K562 (cell line): ENCODE measurements around the gene GRHPR. TPM values are rescaled to one million over a fixed set of nuclear protein-coding genes. Genes with fewer than 3 reads are reported as not detected.

Experiments
- CEBPB ChIP-seq: fragments of 450-650 bp; IDR thresholded peaks from 2 replicates; pipeline ENCODE4 v1.6.1; 2016; ENCODE audit warnings: missing genetic modification characterization, missing compliant biosample characterization
- CHD2 ChIP-seq: IDR thresholded peaks from 2 replicates; pipeline ENCODE4 v1.6.1; 2011; ENCODE audit warnings: low read depth, low read length
- CXXC5 ChIP-seq: fragments of 250-450 bp; sonication (Bioruptor Pico); IDR thresholded peaks from 2 replicates; pipeline ENCODE4 v1.8.0; 2022; ENCODE audit warnings: inconsistent platforms, mild to moderate bottlenecking, moderate library complexity
- FOXA3 ChIP-seq, 2 experiments: fragments of 450-650 bp in 1 of 2; sonication (generic) in 1 of 2; formaldehyde crosslinking; IDR thresholded peaks in 1 of 2; conservative IDR thresholded peaks in 1 of 2; 2 replicates each; pipeline versions ENCODE4 v1.4.0 to v1.8.0; 2020 to 2022; ENCODE audit warnings: mild to moderate bottlenecking in 2 of 2, missing genetic modification reagents in 1 of 2
- GTF2E2 ChIP-seq: fragments of 200-800 bp; sonication (Bioruptor generic); IDR thresholded peaks from 2 replicates; pipeline ENCODE4 v1.6.1; 2016; ENCODE audit warnings: missing genetic modification characterization, missing compliant biosample characterization
- IFI16 ChIP-seq: fragments of 250-450 bp; sonication (Bioruptor Pico); IDR thresholded peaks from 2 replicates; pipeline ENCODE4 v2.1.2; 2022; ENCODE audit warnings: mild to moderate bottlenecking, inconsistent platforms
- ILF3 ChIP-seq: fragments of 450-650 bp; IDR thresholded peaks from 2 replicates; pipeline ENCODE4 v1.6.1; 2018; ENCODE audit warnings: antibody characterized with exemption, mild to moderate bottlenecking, moderate library complexity, borderline replicate concordance
- KAT2B ChIP-seq: IDR thresholded peaks from one replicate; pipeline ENCODE4 v1.6.1; 2012; ENCODE audit warnings: low read depth, mild to moderate bottlenecking, control low read depth, inconsistent platforms, low read length, moderate library complexity
- MAFF ChIP-seq: IDR thresholded peaks from 2 replicates; pipeline ENCODE4 v1.6.1; 2012; ENCODE audit warnings: low read length, improper control_type of control experiment
- MAFK ChIP-seq: IDR thresholded peaks from 2 replicates; pipeline ENCODE4 v1.6.1; 2011; ENCODE audit warnings: low read length, improper control_type of control experiment
- MTF1 ChIP-seq: fragments of 250-450 bp; sonication (Bioruptor Pico); IDR thresholded peaks from 2 replicates; pipeline ENCODE4 v1.9.0; 2021; ENCODE audit warnings: moderate library complexity, mild to moderate bottlenecking, inconsistent platforms, borderline replicate concordance
- NFXL1 ChIP-seq: fragments of 450-650 bp; formaldehyde crosslinking; IDR thresholded peaks from 2 replicates; pipeline ENCODE4 v1.4.0; 2021; ENCODE audit warnings: mild to moderate bottlenecking
- NR2F6 ChIP-seq: fragments of 450-650 bp; formaldehyde crosslinking; IDR thresholded peaks from 2 replicates; pipeline ENCODE4 v1.4.0; 2020; ENCODE audit warnings: mild to moderate bottlenecking
- PCBP2 ChIP-seq: fragments of 200-400 bp; formaldehyde crosslinking; IDR thresholded peaks from 2 replicates; pipeline ENCODE4 v1.6.1; 2018; ENCODE audit warnings: low read length, low read depth, mild to moderate bottlenecking, moderate library complexity; ENCODE audit not compliant: poor library complexity, severe bottlenecking
- RBM17 ChIP-seq: fragments of 200-400 bp; formaldehyde crosslinking; IDR thresholded peaks from 2 replicates; pipeline ENCODE4 v1.6.1; 2017; ENCODE audit warnings: low read depth, mild to moderate bottlenecking, low read length, borderline replicate concordance
- SP1 ChIP-seq: sonication (generic); formaldehyde crosslinking; IDR thresholded peaks from 2 replicates; pipeline ENCODE4 v1.8.1; 2022; ENCODE audit warnings: mild to moderate bottlenecking, missing genetic modification reagents
- ZNF146 ChIP-seq: IDR thresholded peaks from one replicate; pipeline ENCODE4 v1.6.1; 2018; ENCODE audit warnings: missing compliant biosample characterization; ENCODE audit not compliant: unreplicated experiment
- ZNF316 ChIP-seq: fragments of 450-650 bp; IDR thresholded peaks from 2 replicates; pipeline ENCODE4 v1.6.1; 2016
- ZNF445 ChIP-seq: fragments of 250-450 bp; sonication (Bioruptor Pico); IDR thresholded peaks from 2 replicates; pipeline ENCODE4 v1.4.0; 2020; ENCODE audit warnings: low read depth, mild to moderate bottlenecking, moderate library complexity
- polyA plus RNA-seq, 8 experiments: library from polyadenylated mRNA; depleted of rRNA in 4 of 8; stranded (reverse) in 5 of 8; unstranded in 3 of 8; fragments of >200 nt; fragmentation: Nextera tagmentation in 2 of 8; fragmentation: Illumina TruSeq in 1 of 8; extraction: Ambion mirVana in 2 of 8; extraction: Trizol in 1 of 8; gene quantifications; 2 replicates each; pipeline versions ENCODE4 v1.2.1 to v1.2.3, GENCODE V29; 2011 to 2014; ENCODE audit warnings: inconsistent platforms in 1 of 8, missing spikeins in 1 of 8
- total RNA-seq, 7 experiments: library from RNA; depleted of rRNA in 6 of 7; stranded (reverse); fragments of >200 nt in 6 of 7; fragmentation: Illumina TruSeq in 2 of 7; extraction: Trizol in 2 of 7; gene quantifications; 2 replicates each; pipeline versions ENCODE4 v1.2.1 to v1.2.3, GENCODE V29; 2011 to 2021; ENCODE audit warnings: low replicate concordance in 1 of 7
- TF ChIP-seq, protein P1 (sequence below): fragments of 450-650 bp; IDR thresholded peaks from 2 replicates; pipeline ENCODE4 v1.6.1; 2016; ENCODE audit warnings: antibody characterized with exemption
- TF ChIP-seq, protein P2 (sequence below): fragments of 150-350 bp; IDR thresholded peaks from 2 replicates; pipeline ENCODE4 v1.6.1; 2014; ENCODE audit warnings: low read depth, mild to moderate bottlenecking, low read length, borderline replicate concordance
- TF ChIP-seq, protein P3 (sequence below): fragments of 450-650 bp; IDR thresholded peaks from 2 replicates; pipeline ENCODE4 v1.6.1; 2016; ENCODE audit warnings: missing biosample characterization, missing genetic modification characterization
- TF ChIP-seq, protein P4 (sequence below): fragments of 450-650 bp; formaldehyde crosslinking; IDR thresholded peaks from 2 replicates; pipeline ENCODE4 v1.4.0; 2020; ENCODE audit warnings: mild to moderate bottlenecking, moderate library complexity
- TF ChIP-seq, protein P5 (sequence below): fragments of 250-450 bp; sonication (Bioruptor Pico); IDR thresholded peaks from 2 replicates; pipeline ENCODE4 v1.9.0; 2021; ENCODE audit warnings: mild to moderate bottlenecking

The GRHPR gene
- total and polyA plus RNA-seq, 9 of the 15 experiments (the other 6 are each of a cell fraction or from before 2014, with no cell fraction given), result 38.9 to 144 (median 120) TPM

DNA sequence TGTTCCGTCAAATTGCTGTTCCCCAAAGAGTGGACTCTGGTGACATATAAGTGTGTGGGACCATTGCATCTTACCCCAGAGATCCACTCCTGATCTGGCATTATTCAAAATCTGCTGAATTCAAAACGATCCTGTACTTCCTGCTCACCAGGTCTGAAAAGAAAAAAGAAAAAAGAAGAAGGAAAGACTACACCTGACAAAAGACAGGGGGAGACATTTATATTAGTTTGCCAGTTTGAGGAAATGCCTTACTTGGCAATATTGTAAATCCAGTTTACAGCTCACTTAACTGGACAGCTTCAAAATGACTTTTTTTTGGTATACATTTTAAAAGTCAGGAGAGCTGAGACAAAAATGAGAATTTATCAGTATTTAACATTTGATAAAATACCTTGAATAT, 15.0 kb upstream of the GRHPR start (continued):
- TF ChIP-seq ZNF445 (CRISPR knock-in tag), result no peak
- TF ChIP-seq ZNF146 (CRISPR knock-in tag), result no peak
- no peak for TF ChIP-seq RBM17
- TF ChIP-seq, protein P1, sequence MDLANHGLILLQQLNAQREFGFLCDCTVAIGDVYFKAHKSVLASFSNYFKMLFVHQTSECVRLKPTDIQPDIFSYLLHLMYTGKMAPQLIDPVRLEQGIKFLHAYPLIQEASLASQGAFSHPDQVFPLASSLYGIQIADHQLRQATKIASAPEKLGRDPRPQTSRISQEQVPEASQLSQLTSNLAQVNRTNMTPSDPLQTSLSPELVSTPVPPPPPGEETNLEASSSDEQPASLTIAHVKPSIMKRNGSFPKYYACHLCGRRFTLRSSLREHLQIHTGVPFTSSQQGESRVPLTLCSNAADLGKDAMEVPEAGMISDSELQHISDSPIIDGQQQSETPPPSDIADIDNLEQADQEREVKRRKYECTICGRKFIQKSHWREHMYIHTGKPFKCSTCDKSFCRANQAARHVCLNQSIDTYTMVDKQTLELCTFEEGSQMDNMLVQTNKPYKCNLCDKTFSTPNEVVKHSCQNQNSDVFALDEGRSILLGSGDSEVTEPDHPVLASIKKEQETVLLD, result no peak
- no peak for TF ChIP-seq NFXL1 (CRISPR knock-in tag)
- TF ChIP-seq IFI16 (CRISPR knock-in tag), result no peak
- TF ChIP-seq, protein P2, sequence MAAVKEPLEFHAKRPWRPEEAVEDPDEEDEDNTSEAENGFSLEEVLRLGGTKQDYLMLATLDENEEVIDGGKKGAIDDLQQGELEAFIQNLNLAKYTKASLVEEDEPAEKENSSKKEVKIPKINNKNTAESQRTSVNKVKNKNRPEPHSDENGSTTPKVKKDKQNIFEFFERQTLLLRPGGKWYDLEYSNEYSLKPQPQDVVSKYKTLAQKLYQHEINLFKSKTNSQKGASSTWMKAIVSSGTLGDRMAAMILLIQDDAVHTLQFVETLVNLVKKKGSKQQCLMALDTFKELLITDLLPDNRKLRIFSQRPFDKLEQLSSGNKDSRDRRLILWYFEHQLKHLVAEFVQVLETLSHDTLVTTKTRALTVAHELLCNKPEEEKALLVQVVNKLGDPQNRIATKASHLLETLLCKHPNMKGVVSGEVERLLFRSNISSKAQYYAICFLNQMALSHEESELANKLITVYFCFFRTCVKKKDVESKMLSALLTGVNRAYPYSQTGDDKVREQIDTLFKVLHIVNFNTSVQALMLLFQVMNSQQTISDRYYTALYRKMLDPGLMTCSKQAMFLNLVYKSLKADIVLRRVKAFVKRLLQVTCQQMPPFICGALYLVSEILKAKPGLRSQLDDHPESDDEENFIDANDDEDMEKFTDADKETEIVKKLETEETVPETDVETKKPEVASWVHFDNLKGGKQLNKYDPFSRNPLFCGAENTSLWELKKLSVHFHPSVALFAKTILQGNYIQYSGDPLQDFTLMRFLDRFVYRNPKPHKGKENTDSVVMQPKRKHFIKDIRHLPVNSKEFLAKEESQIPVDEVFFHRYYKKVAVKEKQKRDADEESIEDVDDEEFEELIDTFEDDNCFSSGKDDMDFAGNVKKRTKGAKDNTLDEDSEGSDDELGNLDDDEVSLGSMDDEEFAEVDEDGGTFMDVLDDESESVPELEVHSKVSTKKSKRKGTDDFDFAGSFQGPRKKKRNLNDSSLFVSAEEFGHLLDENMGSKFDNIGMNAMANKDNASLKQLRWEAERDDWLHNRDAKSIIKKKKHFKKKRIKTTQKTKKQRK, result no peak
- no peak for TF ChIP-seq ILF3
- no peak for TF ChIP-seq GTF2E2 (tag)
- TF ChIP-seq CXXC5 (CRISPR knock-in tag), result no peak
- TF ChIP-seq CEBPB (tag), result no peak
- peak; percentile 85 for TF ChIP-seq MAFK
- TF ChIP-seq FOXA3 (CRISPR knock-in tag; conservative IDR thresholded peaks at IDR 0.05 in 1 of 2, IDR thresholded peaks at IDR 0.05 in 1 of 2), result no peak
- TF ChIP-seq, protein P3, sequence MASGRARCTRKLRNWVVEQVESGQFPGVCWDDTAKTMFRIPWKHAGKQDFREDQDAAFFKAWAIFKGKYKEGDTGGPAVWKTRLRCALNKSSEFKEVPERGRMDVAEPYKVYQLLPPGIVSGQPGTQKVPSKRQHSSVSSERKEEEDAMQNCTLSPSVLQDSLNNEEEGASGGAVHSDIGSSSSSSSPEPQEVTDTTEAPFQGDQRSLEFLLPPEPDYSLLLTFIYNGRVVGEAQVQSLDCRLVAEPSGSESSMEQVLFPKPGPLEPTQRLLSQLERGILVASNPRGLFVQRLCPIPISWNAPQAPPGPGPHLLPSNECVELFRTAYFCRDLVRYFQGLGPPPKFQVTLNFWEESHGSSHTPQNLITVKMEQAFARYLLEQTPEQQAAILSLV (tag), result no peak
- TF ChIP-seq NR2F6 (CRISPR knock-in tag), result no peak
- TF ChIP-seq ZNF316, result peak; percentile 94
- TF ChIP-seq, protein P4, sequence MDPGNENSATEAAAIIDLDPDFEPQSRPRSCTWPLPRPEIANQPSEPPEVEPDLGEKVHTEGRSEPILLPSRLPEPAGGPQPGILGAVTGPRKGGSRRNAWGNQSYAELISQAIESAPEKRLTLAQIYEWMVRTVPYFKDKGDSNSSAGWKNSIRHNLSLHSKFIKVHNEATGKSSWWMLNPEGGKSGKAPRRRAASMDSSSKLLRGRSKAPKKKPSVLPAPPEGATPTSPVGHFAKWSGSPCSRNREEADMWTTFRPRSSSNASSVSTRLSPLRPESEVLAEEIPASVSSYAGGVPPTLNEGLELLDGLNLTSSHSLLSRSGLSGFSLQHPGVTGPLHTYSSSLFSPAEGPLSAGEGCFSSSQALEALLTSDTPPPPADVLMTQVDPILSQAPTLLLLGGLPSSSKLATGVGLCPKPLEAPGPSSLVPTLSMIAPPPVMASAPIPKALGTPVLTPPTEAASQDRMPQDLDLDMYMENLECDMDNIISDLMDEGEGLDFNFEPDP (CRISPR knock-in tag), result no peak
- TF ChIP-seq SP1 (CRISPR knock-in tag), result no peak
- no peak for TF ChIP-seq MTF1 (CRISPR knock-in tag)
- TF ChIP-seq MAFF, result peak; percentile 83
- no peak for TF ChIP-seq PCBP2
- TF ChIP-seq, protein P5, sequence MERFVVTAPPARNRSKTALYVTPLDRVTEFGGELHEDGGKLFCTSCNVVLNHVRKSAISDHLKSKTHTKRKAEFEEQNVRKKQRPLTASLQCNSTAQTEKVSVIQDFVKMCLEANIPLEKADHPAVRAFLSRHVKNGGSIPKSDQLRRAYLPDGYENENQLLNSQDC, result no peak
- TF ChIP-seq CHD2, result no peak
- no peak for TF ChIP-seq KAT2B
